GM21723 (cell line): ENCODE data around the gene USP34.
A peak's percentile ranks its signal among the peaks of the same experiment; 100 is the strongest.
"Not testable (repeated sequence)": the region's sequence is repeated elsewhere in the genome, so short reads cannot be mapped to it uniquely, and the experiment has no call there.

Source experiments
- ATAC-seq: cut with Tn5 transposase; IDR thresholded peaks from one replicate; pipeline ENCODE4 v1.9.1; 2021; ENCODE audit warnings: mild to moderate bottlenecking, moderate library complexity; ENCODE audit not compliant: unreplicated experiment

USP34 gene

GRCh38 chr2:61470965-61471904, at the start of gene USP34:
TSS of gene USP34 (minus strand) at chr2:61471087. CDS start at chr2:61470692, 395 bp downstream.
- peak; percentile 75 for ATAC-seq

- ATAC-seq, result no peak
Measured at GRCh38 chr2:61520261-61520660, 49.4 kb upstream of the USP34 start.

- no peak for ATAC-seq
Measured at GRCh38 chr2:61512768-61513398, 42.0 kb upstream of the USP34 start.

- ATAC-seq, result no peak
Measured at GRCh38 chr2:61510674-61511671, 40.1 kb upstream of the USP34 start.

GRCh38 chr2:61504949-61505348, 34.1 kb upstream of the USP34 start:
- ATAC-seq, result no peak

- no peak for ATAC-seq
Measured at GRCh38 chr2:61499060-61499459, 28.2 kb upstream of the USP34 start.

- no peak for ATAC-seq
Measured at GRCh38 chr2:61493523-61493942, 22.6 kb upstream of the USP34 start.

GRCh38 chr2:61492476-61492875, 21.6 kb upstream of the USP34 start:
- no peak for ATAC-seq

GRCh38 chr2:61485281-61485680, 14.4 kb upstream of the USP34 start:
- ATAC-seq, result no peak

GRCh38 chr2:61478086-61478485, 7.2 kb upstream of the USP34 start:
- ATAC-seq, result no peak

- ATAC-seq, result not testable (repeated sequence)
Measured at GRCh38 chr2:61476929-61477589, 6.2 kb upstream of the USP34 start.

GRCh38 chr2:61471905-61472805, 1.3 kb upstream of the USP34 start:
- no peak for ATAC-seq

- peak; percentile 36 for ATAC-seq
Measured at GRCh38 chr2:61470122-61470951, 550 bp downstream of the USP34 start.

GRCh38 chr2:61469424-61470121, 1.3 kb downstream of the USP34 start:
- no peak for ATAC-seq

GRCh38 chr2:61468231-61468630, 2.7 kb downstream of the USP34 start:
- ATAC-seq, result not testable (repeated sequence)

- ATAC-seq, result no peak
Measured at GRCh38 chr2:61465045-61465444, 5.8 kb downstream of the USP34 start.

GRCh38 chr2:61463769-61464475, 7.0 kb downstream of the USP34 start:
- ATAC-seq, result no peak
